ENCODE measurements around the gene FIBCD1.

The FIBCD1 gene

DNA sequence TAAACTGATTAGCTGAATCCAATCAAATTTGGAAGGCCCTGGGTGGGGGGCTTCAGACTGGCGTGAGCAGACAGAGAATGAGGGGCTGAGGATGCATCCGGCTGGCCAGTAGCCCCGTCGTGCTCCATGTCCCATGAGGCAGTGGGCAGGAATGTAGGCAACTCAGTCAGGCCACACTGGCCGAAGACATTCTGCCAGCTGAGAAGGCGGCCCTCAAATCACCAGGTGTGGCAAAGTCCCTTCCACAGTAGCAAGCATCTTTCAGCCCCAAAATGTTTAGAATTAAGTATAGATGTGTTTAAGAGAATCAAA is 44.3 kb upstream of the FIBCD1 start:
- no peak overlapping the region for H3K27ac ChIP-seq (ENCODE audit: insufficient read depth, low read depth, low read length, poor library complexity, severe bottlenecking)
- H3K36me3 ChIP-seq (ENCODE audit: control insufficient read depth, insufficient read depth, low read length): no peaks in the 10 kb centered on the region
- peaks cover 17% of the 10 kb centered on the region for H3K4me1 ChIP-seq (ENCODE audit: control insufficient read depth, insufficient read depth, low read length)
- H3K27me3 ChIP-seq (ENCODE audit: control insufficient read depth, insufficient read depth, low read length, poor library complexity, severe bottlenecking): no peaks in the 10 kb centered on the region
- H3K4me3 ChIP-seq (ENCODE audit: insufficient read depth, low read depth, low read length): no peak overlapping the region
- H3K9me3 ChIP-seq (ENCODE audit: control insufficient read depth, low read length): no peaks in the 10 kb centered on the region
- 76 to 79% methylated on average over 6 of the region's 6 CpGs for WGBS, 2 experiments

DNA sequence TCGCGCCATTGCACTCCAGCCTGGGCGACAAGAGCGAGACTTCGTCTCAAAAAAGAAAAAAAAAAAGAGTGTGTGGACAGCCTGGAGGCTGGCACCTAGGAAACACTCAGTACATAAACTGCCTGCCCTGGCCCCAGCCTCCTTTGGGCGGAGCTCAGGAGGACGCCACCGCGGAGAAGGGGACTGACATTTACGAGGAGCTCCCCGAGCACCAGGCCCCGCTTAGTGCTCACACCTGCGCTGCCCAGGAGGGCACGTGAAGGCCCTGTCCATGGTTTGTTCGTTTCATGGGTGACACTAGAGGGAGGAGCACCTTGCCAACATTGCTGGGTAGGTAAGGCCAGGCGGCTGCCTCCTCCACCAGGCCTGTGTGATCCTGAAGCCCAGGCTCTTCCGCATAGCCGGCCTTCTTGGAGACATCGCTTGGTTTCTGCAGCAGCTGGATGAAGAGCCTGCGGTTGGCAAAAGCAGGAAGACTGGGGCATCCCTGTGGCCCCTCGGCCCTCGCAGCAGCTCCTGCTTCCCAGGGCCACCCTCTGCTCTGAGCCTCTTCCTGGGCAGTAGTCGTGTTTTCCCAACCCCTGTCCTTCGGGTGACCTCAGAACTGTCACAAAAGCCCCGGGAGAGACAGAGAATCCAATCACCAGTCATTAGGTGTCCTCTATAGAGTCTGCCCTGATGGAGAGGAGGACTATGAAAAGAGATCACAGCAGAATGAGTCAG is 43.8 kb upstream of the FIBCD1 start:
- Histone ChIP-seq H3K4me3 (ENCODE audit: insufficient read depth, low read depth, low read length) (no peak overlapping the region), H3K27ac (ENCODE audit: insufficient read depth, low read depth, low read length, poor library complexity, severe bottlenecking) (no peak overlapping the region), H3K4me1 (ENCODE audit: control insufficient read depth, insufficient read depth, low read length) (peaks cover 17% of the 10 kb centered on the region), H3K9me3 (ENCODE audit: control insufficient read depth, low read length) (no peaks in the 10 kb centered on the region), H3K27me3 (ENCODE audit: control insufficient read depth, insufficient read depth, low read length, poor library complexity, severe bottlenecking) (no peaks in the 10 kb centered on the region), H3K36me3 (ENCODE audit: control insufficient read depth, insufficient read depth, low read length) (no peaks in the 10 kb centered on the region)
- WGBS, 2 experiments: 86 to 89% methylated on average over 25 of the region's 25 CpGs

DNA sequence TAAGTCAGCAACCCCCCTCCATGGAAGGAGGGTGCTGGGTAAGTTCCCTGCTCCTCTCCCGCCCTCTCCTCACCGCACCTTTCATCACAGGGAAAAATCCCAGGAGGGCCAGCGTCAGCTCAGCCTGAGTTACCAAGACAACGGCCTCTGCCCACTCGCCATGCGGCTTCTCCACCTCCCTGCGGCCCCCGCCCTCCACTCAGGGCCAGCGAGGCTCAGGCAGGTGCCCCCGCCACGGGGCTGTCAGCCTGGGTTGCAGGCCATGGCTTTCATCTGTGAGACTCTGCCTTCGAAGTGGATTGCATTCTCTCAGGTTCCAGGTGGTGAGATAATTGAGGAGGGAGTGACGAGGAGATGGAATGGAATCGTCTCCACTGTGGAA is 42.7 kb upstream of the FIBCD1 start:
- H3K27me3 ChIP-seq (ENCODE audit: control insufficient read depth, insufficient read depth, low read length, poor library complexity, severe bottlenecking): no peaks in the 10 kb centered on the region
- H3K9me3 ChIP-seq (ENCODE audit: control insufficient read depth, low read length): no peaks in the 10 kb centered on the region
- WGBS, 2 experiments: 75 to 78% methylated on average over 14 of the region's 14 CpGs
- H3K4me1 ChIP-seq (ENCODE audit: control insufficient read depth, insufficient read depth, low read length): peaks cover 15% of the 10 kb centered on the region
- H3K27ac ChIP-seq (ENCODE audit: insufficient read depth, low read depth, low read length, poor library complexity, severe bottlenecking): no peak overlapping the region
- H3K4me3 ChIP-seq (ENCODE audit: insufficient read depth, low read depth, low read length): no peak overlapping the region
- no peaks in the 10 kb centered on the region for H3K36me3 ChIP-seq (ENCODE audit: control insufficient read depth, insufficient read depth, low read length)

DNA sequence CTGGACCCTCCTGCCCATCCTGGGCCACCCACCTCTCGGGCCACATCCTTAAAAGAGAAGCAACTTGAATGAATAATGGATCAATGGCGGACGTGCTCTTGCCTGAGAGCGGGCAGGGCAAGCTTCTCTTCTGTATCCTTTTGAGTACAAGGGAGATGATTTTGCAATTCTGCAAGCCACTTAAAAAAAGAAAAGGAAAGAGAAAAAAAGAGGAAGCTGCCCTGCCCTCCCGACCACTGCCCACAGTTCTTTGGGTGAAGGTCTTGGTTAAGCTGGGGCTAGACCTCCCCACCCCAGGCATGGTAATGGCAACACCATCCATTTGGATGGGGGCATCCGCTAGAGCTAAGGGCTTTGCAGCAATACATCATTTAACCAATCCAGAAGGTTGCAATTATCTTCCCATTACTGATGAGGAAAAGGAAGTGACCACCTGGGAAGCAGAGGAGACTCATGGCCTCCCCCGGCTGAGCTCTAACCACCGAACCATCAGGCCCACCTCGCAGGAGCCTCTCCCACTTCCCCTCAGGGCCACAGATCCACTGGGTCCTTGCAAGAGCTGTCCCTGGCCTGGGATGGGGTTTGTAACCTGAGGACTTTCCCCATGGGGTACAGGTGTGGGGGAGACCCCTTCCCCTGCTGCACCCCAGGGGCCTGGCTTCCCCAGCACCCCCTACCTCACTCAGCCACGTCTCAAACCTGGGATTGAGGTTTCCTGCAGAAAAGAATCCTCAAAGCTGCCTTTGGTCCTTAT is 42.1 kb upstream of the FIBCD1 start:
- Histone ChIP-seq H3K4me3 (ENCODE audit: insufficient read depth, low read depth, low read length) (no peak overlapping the region), H3K27me3 (ENCODE audit: control insufficient read depth, insufficient read depth, low read length, poor library complexity, severe bottlenecking) (no peaks in the 10 kb centered on the region)
- WGBS, 2 experiments: 88 to 90% methylated on average over 10 of the region's 10 CpGs

DNA sequence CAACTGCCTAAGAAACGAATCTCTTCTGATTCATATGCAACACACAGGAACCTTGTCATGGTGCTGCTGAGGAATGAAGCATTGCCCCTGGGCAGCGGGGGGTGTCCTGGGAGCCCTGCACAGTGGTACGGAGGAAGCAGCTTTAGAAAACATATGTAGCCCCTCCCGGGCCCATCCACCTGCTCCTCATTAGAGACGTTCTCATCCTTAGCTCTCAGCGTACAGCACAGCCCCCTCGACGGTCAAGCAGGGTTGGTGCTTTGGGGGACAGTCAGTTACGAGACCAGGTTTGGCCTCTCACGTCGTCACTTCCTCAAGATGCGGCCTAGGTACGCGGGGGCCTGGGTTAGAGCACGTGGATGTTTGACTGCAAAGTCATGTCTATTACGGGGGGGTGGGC is 41.5 kb upstream of the FIBCD1 start:
- Histone ChIP-seq H3K9me3 (ENCODE audit: control insufficient read depth, low read length) (no peaks in the 10 kb centered on the region), H3K4me3 (ENCODE audit: insufficient read depth, low read depth, low read length) (no peak overlapping the region), H3K4me1 (ENCODE audit: control insufficient read depth, insufficient read depth, low read length) (peaks cover 10% of the 10 kb centered on the region), H3K27me3 (ENCODE audit: control insufficient read depth, insufficient read depth, low read length, poor library complexity, severe bottlenecking) (no peaks in the 10 kb centered on the region), H3K36me3 (ENCODE audit: control insufficient read depth, insufficient read depth, low read length) (no peaks in the 10 kb centered on the region), H3K27ac (ENCODE audit: insufficient read depth, low read depth, low read length, poor library complexity, severe bottlenecking) (no peak overlapping the region)
- WGBS, 2 experiments: 93 to 94% methylated on average over 16 of the region's 16 CpGs

More for the DNA sequence above, 42.1 kb upstream of the FIBCD1 start:
- Histone ChIP-seq H3K36me3 (ENCODE audit: control insufficient read depth, insufficient read depth, low read length) (no peaks in the 10 kb centered on the region), H3K9me3 (ENCODE audit: control insufficient read depth, low read length) (no peaks in the 10 kb centered on the region), H3K4me1 (ENCODE audit: control insufficient read depth, insufficient read depth, low read length) (peaks cover 10% of the 10 kb centered on the region), H3K27ac (ENCODE audit: insufficient read depth, low read depth, low read length, poor library complexity, severe bottlenecking) (no peak overlapping the region)

DNA sequence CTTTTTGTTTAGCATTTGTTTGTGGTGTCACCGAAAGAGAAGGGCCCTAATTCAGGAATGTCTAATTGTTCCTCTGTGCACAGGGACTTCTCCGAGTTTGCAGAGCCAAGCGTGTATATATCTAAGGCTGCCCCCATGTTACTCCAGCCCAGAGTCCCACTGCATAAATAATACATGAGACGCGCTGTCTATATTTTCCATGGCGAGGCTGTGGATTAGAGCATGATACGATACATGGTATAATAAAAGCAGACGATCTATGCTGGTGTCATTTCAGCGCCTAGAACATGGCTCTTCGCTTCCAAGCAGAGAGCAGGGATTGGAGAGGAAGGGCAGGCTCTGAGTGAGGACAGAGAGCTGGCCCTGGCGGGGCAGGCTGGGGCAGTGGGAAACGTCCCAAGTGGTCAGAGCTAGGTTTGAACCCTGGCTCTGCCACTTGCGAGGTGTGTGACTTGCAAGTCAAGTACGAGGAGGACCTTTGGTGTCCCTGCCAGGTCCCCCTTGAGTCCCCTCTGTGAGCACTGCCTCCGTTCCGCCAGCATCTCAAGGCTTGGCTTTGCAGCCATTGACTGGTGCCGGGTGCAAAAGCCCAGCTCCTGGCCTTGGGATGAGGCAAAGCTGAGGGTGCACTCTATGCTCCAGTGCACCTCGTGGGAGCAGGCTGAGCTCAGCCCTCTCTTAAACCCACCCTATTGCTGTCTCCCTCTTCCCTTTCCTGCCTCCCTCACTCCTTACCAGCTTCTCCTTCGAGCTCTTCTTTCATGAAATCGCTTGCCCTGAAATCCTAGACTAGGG is 40.7 kb upstream of the FIBCD1 start:
- WGBS, 2 experiments: 93 to 94% methylated on average over 20 of the region's 20 CpGs
- peaks cover 10% of the 10 kb centered on the region for H3K4me1 ChIP-seq (ENCODE audit: control insufficient read depth, insufficient read depth, low read length)
- H3K9me3 ChIP-seq (ENCODE audit: control insufficient read depth, low read length): no peaks in the 10 kb centered on the region
- H3K36me3 ChIP-seq (ENCODE audit: control insufficient read depth, insufficient read depth, low read length): no peaks in the 10 kb centered on the region
- no peak overlapping the region for H3K4me3 ChIP-seq (ENCODE audit: insufficient read depth, low read depth, low read length)
- H3K27me3 ChIP-seq (ENCODE audit: control insufficient read depth, insufficient read depth, low read length, poor library complexity, severe bottlenecking): no peaks in the 10 kb centered on the region
- H3K27ac ChIP-seq (ENCODE audit: insufficient read depth, low read depth, low read length, poor library complexity, severe bottlenecking): no peak overlapping the region

DNA sequence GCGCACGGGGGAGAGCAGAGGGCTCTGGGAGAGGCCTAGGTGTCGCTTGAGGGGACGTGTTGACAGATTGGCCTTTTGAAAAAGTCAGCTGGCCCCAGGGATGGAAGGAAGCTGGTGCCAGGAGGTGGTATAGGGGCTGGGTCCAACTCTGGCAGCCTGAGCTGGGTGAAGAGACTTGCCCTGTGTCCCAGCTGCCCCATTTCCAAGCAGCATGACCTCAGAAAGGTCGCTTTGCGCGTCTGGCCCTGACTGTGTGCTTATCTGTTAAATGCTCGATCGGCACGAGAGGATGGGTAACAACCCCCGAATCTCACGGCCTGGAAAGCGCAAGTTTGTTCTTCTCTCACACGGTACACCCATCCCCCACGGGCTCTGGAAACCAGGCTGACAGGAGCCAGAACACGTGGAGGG is 38.8 kb upstream of the FIBCD1 start:
- Histone ChIP-seq H3K9me3 (ENCODE audit: control insufficient read depth, low read length) (no peaks in the 10 kb centered on the region), H3K4me1 (ENCODE audit: control insufficient read depth, insufficient read depth, low read length) (peaks cover 10% of the 10 kb centered on the region), H3K27me3 (ENCODE audit: control insufficient read depth, insufficient read depth, low read length, poor library complexity, severe bottlenecking) (no peaks in the 10 kb centered on the region), H3K36me3 (ENCODE audit: control insufficient read depth, insufficient read depth, low read length) (no peaks in the 10 kb centered on the region), H3K27ac (ENCODE audit: insufficient read depth, low read depth, low read length, poor library complexity, severe bottlenecking) (no peak overlapping the region), H3K4me3 (ENCODE audit: insufficient read depth, low read depth, low read length) (no peak overlapping the region)
- WGBS, 2 experiments: 89% methylated on average over 16 of the region's 16 CpGs

DNA sequence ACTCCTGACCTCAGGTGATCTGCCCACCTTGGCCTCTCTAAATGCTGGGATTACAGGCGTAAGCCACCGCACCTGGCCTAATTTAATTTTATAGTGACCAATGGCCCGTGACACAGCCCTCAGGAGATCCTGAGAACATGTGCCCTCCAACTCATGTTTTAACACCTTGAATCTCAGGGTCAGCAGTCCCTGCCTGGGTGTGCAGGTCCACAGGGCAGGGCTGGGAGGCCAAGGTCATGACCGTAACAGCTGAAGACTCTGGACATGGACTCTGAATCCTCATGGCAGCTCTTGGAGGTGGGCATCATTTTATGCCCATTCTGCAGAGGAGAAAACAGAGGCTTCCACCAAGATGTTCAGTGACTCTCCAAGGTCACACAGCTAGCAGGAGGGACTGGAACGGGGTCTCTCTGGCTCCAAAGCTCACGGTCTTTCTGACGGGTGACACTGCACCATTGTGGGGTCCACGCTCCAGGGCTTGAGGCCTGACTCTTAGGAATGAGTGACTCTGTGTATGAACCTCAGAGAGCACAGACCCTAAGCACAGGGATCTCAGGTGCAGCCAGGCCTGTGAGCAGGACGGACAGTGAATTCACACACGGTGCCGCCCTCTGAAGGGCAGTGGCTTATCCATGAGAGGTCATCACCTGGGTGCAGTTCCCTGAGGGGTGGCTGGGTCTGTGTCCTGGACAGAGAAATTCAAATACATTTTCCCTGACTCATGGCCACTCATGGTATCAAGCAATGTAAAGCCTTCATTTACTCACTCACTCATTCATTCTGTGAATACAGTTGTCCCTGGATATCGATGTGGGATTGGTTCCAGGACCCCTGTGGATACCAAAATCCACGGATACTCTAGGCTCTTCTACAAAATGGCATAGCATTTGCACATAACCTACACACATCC is 37.1 kb upstream of the FIBCD1 start:
- H3K27me3 ChIP-seq (ENCODE audit: control insufficient read depth, insufficient read depth, low read length, poor library complexity, severe bottlenecking): no peaks in the 10 kb centered on the region
- no peak overlapping the region for H3K27ac ChIP-seq (ENCODE audit: insufficient read depth, low read depth, low read length, poor library complexity, severe bottlenecking)
- WGBS, 2 experiments: 92 to 93% methylated on average over 13 of the region's 13 CpGs

DNA sequence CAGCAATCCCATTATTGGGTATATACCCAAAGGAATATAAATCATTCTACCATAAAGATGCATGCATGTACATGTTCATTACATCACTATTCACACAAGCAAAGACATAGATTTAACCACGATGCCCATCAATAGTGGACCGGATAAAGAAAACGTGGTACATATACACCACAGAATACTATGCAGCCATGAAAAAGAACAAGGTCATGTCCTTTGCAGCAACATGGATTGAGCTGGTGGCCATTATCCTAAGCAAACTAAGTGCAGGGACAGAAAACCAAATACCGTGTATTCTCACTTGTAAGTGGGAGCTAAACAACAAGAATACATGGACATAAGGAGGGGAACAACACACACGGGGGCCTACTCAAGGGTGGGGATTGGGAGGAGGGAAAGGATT is 36.1 kb upstream of the FIBCD1 start:
- WGBS, 2 experiments: 93% methylated on average over 5 of the region's 5 CpGs

More for the DNA sequence above, 37.1 kb upstream of the FIBCD1 start:
- Histone ChIP-seq H3K4me3 (ENCODE audit: insufficient read depth, low read depth, low read length) (no peak overlapping the region), H3K36me3 (ENCODE audit: control insufficient read depth, insufficient read depth, low read length) (no peaks in the 10 kb centered on the region), H3K4me1 (ENCODE audit: control insufficient read depth, insufficient read depth, low read length) (peaks cover 9% of the 10 kb centered on the region), H3K9me3 (ENCODE audit: control insufficient read depth, low read length) (no peaks in the 10 kb centered on the region)

More for the DNA sequence above, 36.1 kb upstream of the FIBCD1 start:
- Histone ChIP-seq H3K4me1 (ENCODE audit: control insufficient read depth, insufficient read depth, low read length) (peaks cover 11% of the 10 kb centered on the region), H3K27me3 (ENCODE audit: control insufficient read depth, insufficient read depth, low read length, poor library complexity, severe bottlenecking) (no peaks in the 10 kb centered on the region), H3K4me3 (ENCODE audit: insufficient read depth, low read depth, low read length) (no peak overlapping the region), H3K36me3 (ENCODE audit: control insufficient read depth, insufficient read depth, low read length) (no peaks in the 10 kb centered on the region), H3K9me3 (ENCODE audit: control insufficient read depth, low read length) (no peaks in the 10 kb centered on the region), H3K27ac (ENCODE audit: insufficient read depth, low read depth, low read length, poor library complexity, severe bottlenecking) (no peak overlapping the region)
